Stimulated activated CD8-positive, alpha-beta memory T cell treated with anti-CD3 and anti-CD28 coated beads, Interleukin-4, amount 100 ng/mL, for 1 hour (primary cell): ENCODE data around the gene FBLN1.
A peak's percentile ranks its signal among the peaks of the same experiment; 100 is the strongest.

ENCODE experiments used
- DNase-seq, 2 donors: peaks; one replicate each; pipeline ENCODE4 v3.0.0-alpha.2; 2020; ENCODE audit warnings: low read depth in 2 of 2, low spot score in 1 of 2

Gene FBLN1

GRCh38 chr22:45638834-45639746 lies 136.4 kb downstream of the FBLN1 start:
- DNase-seq: no peak

- DNase-seq: no peak
Measured at GRCh38 chr22:45639747-45640102, 137.0 kb downstream of the FBLN1 start.

- no peak for DNase-seq
Measured at GRCh38 chr22:45640291-45640940, 137.7 kb downstream of the FBLN1 start.

GRCh38 chr22:45640941-45641621 lies 138.4 kb downstream of the FBLN1 start:
- no peak for DNase-seq

- no peak for DNase-seq
Measured at GRCh38 chr22:45642986-45643385, 140.3 kb downstream of the FBLN1 start.

- DNase-seq: no peak
Measured at GRCh38 chr22:45644714-45645113, 142.0 kb downstream of the FBLN1 start.

- no peak for DNase-seq
Measured at GRCh38 chr22:45645150-45645525, 142.5 kb downstream of the FBLN1 start.

- peak; percentile 42 to 55 for DNase-seq
Measured at GRCh38 chr22:45645526-45646414, 143.1 kb downstream of the FBLN1 start.

- no peak for DNase-seq
Measured at GRCh38 chr22:45647532-45648225, 145.0 kb downstream of the FBLN1 start.

- no peak for DNase-seq
Measured at GRCh38 chr22:45648301-45649117, 145.8 kb downstream of the FBLN1 start.

GRCh38 chr22:45649809-45650208 lies 147.1 kb downstream of the FBLN1 start:
- no peak for DNase-seq

GRCh38 chr22:45650721-45651120 lies 148.0 kb downstream of the FBLN1 start:
- DNase-seq: no peak
